ENCODE results near the gene CDK11B.
"Not testable (repeated sequence)": the region's sequence is repeated elsewhere in the genome, so short reads cannot be mapped to it uniquely, and the experiment has no call there.

DNA sequence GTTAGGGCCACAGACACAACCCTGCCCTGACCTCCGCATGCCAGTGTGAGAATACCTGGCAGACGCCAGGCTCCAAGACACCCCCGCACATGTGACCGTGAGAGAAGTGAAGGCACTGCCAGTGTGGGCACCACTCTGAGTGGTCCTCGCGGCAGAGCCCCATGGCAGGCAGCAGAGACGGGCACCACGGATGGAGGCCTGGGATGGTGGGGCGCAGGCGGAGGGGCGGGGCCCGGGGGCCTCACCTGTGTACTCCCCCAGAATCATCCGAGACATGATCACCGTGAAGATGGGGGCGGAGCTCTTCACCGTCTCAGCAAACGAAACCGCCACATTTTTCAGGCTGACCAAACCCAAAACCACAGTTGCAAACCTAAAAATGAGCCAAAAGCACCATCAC lies 16.4 kb upstream of the CDK11B start:
- TF ChIP-seq CTCF, POLR2A (IDR thresholded peaks at IDR 0.05): not testable (repeated sequence)

Measured in thyroid gland (tissue), 4 donors.